Ramos (cell line): ENCODE data around the gene LUZP1.
"Not testable (repeated sequence)": the region's sequence is repeated elsewhere in the genome, so short reads cannot be mapped to it uniquely, and the experiment has no call there.

Source experiments
- in situ Hi-C: fragments of 300-500 bp; cut with MboI; formaldehyde crosslinking; loops from one replicate; pipeline ENCODE4 v1.14.3; 2022; ENCODE audit warnings: low sequenced_read_pairs; ENCODE audit not compliant: unreplicated experiment

LUZP1 gene

GRCh38 chr1:23168445-23169194 lies at the start of gene LUZP1:
Gene LUZP1 (minus strand): TSS chr1:23168856.
- in situ Hi-C loops, result no loop called here

DNA sequence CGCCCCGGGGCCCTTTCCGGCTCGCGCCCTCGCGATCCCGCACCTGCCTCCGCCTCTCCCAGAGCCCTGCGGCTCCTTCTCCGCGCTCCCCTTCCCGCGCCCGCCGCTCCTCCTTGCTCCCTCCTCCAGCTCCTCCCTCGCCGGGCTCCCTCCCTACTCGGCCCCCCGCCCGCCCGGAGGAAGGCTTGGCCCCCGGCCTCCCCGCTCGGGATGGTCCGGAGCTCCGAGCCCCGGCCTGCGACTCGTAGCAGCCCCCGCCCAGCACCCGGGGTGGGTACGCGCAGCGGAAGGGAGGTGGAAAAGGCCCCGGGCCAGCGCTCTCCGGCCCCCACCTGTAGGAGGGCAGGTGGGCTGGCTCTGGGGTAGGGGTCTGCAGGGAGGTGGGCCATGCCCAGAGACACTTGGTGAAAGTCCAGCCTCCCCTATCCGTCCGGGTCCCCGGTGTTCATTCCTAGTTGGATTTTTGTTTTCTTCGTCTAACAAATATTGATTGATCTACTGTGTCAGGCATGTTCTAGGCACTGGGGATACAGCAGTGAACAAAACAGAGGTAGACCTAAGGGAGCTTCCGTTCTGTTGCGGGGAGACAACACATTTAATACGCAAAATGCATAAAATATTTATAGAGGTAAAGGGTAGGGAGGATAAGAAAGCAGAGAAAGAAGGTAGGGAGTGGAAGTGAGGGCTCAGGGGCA lies 48.9 kb upstream of the LUZP1 start, which contains the start of gene HTR1D:
Gene HTR1D (minus strand): TSS at position 82 of the 695 bp plus-strand sequence. CDS start 23,283 bp downstream, outside the sequence.
- in situ Hi-C loops, result no loop called here

- in situ Hi-C loops, result no loop called here
Observed at GRCh38 chr1:23216771-23217420, 48.2 kb upstream of the LUZP1 start.

GRCh38 chr1:23215751-23216449 lies 47.2 kb upstream of the LUZP1 start:
- in situ Hi-C loops, result no loop called here

- in situ Hi-C loops, result no loop called here
Observed at GRCh38 chr1:23215291-23215690, 46.6 kb upstream of the LUZP1 start.

GRCh38 chr1:23214640-23215039 lies 46.0 kb upstream of the LUZP1 start:
- in situ Hi-C loops, result no loop called here

- in situ Hi-C loops, result no loop called here
Observed at GRCh38 chr1:23211955-23212354, 43.3 kb upstream of the LUZP1 start.

DNA sequence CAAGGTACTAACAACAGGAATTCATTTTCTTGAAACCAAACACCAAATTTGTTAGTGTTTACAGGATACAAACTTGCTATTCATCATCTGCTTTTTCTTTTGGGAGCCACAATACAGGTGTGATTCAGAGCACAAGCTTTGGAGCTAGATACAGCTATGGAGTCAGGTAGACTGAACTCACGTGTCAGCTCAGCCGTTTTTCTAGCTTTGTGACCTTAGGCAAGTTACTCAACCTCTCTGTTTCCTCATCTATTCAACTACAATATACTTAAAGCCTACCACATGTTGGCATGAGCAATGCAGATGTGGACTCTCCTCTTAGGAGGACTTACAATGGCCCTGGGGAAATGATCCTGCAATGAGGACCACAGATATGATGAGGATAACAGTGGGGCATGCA lies 42.3 kb upstream of the LUZP1 start:
- in situ Hi-C loops, result no loop called here

DNA sequence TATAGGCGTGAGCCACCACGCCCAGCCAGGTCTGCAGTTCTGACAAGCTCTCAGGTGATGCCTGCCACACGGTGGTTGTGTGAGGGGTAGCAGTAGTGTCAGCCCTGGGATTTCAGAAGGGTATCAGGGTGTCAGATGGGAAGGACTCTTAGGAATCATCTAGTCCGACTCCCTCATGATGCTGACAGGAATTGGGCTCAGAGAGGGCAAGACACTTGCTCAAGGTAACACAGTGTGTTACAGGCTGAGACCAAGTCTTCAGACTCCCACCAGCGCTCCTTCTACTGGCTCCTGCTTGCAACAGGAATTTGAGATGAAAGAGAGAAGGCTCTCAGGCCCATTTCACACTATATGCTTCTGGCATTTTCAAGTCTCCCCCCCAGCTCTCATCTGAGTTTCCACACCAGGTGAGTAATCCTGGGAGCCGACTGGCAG lies 41.7 kb upstream of the LUZP1 start:
- in situ Hi-C loops, result no loop called here

- in situ Hi-C loops, result no loop called here
Observed at GRCh38 chr1:23209770-23210169, 41.1 kb upstream of the LUZP1 start.

DNA sequence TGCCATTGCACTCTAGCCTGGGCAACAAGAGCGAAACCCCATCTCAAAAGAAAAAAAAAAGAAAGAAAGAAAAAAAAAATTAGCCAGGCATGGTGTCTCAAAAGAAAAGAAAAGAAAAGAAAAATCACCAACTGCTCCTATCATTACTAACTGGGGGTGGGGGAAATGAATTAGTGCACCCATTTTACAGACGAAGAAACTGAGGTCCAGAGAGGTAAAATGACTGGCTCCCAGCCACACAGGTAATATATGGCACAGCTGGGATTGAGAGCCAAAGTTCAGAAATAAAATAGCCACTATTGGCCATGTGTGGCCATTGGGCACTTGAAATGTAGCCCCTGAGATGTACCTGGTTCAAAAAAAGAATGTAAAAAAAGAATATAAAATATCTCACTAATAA lies 39.9 kb upstream of the LUZP1 start:
- in situ Hi-C loops, result no loop called here

GRCh38 chr1:23207733-23208132 lies 39.1 kb upstream of the LUZP1 start:
- in situ Hi-C loops, result not testable (repeated sequence)

- in situ Hi-C loops, result no loop called here
Observed at GRCh38 chr1:23202263-23202749, 33.6 kb upstream of the LUZP1 start.

DNA sequence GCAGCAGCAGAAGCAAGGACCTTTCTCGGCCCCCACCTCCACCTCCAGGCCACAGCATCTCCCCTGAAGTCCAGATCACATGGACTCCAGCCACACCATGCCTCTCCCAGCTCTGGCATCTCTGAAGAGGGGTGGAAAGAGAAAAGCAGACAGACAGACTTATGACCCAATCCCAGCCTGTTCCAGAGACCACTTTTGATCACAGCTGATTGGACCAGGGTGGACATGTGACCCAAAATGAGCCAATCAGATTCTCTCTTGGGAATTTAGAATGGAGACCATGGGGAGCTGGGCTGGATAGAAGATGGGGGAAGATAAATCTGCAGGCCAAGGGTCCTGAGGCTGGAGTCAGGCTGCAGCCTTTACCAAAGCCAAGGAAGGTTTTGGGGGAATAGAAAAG lies 32.2 kb upstream of the LUZP1 start:
- in situ Hi-C loops, result no loop called here

DNA sequence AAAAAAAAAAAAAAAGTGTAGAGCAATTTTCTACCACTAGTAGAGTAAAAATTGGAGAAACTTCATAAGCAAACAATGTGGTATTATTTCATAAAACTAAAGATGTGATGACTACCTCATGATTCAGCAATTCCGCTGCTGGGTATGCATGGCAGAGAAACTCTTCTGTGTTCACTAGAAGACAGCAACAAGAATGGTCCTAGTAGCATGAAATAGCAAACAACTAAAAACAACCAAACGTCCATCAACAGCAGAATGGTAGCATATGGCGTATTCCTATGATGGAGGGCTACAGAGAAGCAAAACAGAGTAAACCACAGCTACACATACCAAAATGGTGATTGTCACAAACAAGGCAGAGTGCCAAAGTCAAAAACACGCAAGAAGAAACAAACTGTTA lies 29.7 kb upstream of the LUZP1 start:
- in situ Hi-C loops, result no loop called here

DNA sequence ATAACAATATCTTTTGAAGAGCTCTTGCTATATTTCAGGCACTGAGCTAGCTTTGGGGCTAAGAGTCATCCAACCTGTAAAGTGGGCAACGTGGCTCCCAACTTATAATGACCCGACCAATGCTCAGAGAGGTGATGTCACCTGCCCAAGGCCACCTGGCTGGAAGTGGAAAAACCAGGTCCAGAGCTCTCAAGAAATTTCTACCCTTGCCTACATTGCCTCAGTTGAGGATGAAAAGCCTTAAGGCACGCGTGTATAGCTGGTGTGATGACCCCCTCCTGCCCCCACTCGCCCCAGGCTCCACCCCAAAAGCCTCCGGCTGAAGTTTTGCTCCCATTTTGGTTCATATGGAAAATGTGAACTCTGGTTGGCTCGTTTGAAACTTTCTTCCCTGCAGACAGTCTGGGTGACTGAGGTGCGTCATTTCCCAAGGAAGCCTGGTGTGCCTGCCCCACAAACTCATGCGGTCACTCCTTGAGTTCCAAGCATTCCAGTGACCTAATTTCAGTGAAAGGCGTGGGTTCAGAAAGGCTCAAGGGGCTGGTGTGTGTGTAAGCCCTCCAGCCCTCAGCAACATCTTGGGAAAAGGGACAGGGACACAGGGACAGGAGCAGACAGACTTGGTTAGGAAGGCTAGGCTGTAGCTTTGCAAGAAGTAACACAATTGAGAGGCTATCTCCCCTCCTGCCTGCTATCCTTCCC lies 28.1 kb upstream of the LUZP1 start:
- in situ Hi-C loops, result no loop called here

DNA sequence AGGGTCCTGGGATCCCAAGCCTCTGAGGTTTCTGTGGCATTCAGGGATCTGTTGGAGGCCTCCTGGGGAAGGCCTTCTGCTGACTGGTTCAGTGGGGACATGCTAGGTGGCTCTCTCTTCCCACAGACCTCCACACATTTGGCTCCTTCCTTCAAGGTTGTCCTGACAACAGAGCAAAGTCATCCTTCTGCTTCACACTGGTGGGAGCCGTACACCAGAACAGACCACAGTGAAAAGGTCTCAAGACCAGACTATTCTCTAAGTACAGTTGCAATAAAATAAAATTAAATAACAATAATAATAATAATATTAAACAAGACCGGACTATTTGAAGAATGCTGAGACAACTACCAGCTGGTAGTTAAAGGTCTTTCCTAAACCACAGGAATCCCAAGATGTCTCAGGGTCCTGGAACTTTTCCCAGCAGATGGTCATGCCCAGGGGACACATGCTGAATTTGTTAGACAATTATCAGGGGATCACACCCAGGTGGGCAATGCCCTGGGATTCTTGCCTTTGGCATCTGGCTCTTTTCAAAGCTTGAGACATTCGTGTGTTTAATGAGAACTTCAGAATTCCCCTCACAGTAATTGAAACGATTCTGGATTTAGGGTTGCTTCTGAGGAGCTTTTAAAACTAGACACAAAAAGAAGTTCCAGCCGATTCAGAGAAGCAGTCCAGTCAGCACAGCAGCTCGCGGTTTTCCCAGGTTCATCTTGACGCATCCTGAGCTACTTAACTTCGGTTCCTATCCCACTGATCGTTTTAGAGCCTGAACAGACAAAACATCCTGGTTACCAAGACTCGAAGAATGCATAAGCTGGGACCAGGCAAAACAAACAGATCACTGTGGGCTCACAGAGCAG lies 25.7 kb upstream of the LUZP1 start:
- in situ Hi-C loops, result no loop called here

DNA sequence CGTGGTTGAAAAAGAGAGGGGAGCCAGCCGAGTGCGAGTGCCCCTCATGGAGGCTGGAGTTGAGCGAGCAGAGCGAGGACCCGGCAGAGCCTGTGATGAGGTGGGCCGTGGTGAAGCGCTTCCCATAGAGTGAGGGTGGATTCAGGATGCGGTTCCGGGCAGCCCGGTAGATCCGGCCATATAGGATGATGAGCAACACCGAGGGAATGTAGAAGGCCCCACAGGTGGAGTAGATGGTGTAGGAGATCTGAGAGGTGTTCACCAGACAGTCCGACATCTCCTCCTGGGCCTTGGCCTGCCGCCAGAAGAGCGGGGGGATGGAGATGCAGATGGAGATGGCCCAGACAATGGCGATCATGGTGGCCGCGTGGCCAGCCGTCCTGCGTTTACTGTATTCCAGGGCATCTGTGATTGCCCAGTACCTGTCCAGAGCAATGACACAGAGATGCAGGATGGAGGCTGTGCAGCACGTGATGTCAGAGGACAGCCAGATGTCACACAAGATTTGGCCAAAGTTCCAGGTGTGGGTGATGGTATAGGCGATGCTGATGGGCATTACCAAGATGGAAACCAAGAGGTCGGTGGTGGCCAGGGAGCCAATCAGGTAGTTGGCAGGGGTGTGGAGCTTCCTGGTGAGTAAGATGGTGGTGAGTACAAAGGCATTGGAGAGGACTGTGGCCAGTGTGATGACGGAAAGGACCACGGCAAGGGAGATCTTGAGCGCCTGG lies 24.9 kb upstream of the LUZP1 start:
- in situ Hi-C loops, result no loop called here
